SK-N-SH (cell line): ENCODE measurements around the gene GATA2.

Experiments
- CTCF ChIP-seq: fragments of 200-600 bp; sonication (generic); IDR thresholded peaks from 2 replicates; pipeline ENCODE4 v1.6.1; 2017; ENCODE audit warnings: antibody characterized with exemption, mild to moderate bottlenecking, moderate library complexity
- ELF1 ChIP-seq: IDR thresholded peaks from 2 replicates; pipeline ENCODE4 v1.4.0; 2012
- EP300 ChIP-seq, 2 experiments: IDR thresholded peaks; 2 replicates each; pipeline versions ENCODE4 v1.4.0 to v1.6.1; 2012; ENCODE audit warnings: borderline replicate concordance in 1 of 2, low read depth in 1 of 2, low read length in 1 of 2
- MAX ChIP-seq: IDR thresholded peaks from 2 replicates; pipeline ENCODE4 v1.4.0; 2012; ENCODE audit warnings: low read depth
- PBX3 ChIP-seq: IDR thresholded peaks from 2 replicates; pipeline ENCODE4; 2012
- REST ChIP-seq: IDR thresholded peaks from 2 replicates; pipeline ENCODE4 v1.6.1; 2012; ENCODE audit warnings: mild to moderate bottlenecking, low read depth, low read length, moderate library complexity
- TAF1 ChIP-seq: IDR thresholded peaks from 2 replicates; pipeline ENCODE4 v1.6.1; 2012; ENCODE audit warnings: low read depth, mild to moderate bottlenecking, low read length, moderate library complexity, borderline replicate concordance
- USF2 ChIP-seq: fragments of 150-350 bp; IDR thresholded peaks from 2 replicates; pipeline ENCODE4 v1.6.1; 2017; ENCODE audit warnings: antibody characterized with exemption, low read length, low read depth, borderline replicate concordance
- YY1 ChIP-seq: IDR thresholded peaks from 2 replicates; pipeline ENCODE4 v1.4.0; 2012; ENCODE audit warnings: low read depth, mild to moderate bottlenecking

GRCh38 chr3:128473737-128474136 lies 19.3 kb downstream of the GATA2 start:
- TF ChIP-seq MAX: no peak
- TF ChIP-seq USF2: no peak
- no peak for TF ChIP-seq CTCF
- no peak for TF ChIP-seq YY1
- no peak for TF ChIP-seq EP300 (IDR thresholded peaks at IDR 0.05; ENCODE audit: borderline replicate concordance in 1 of 2, low read depth in 1 of 2, low read length in 1 of 2)
- no peak for TF ChIP-seq TAF1
- no peak for TF ChIP-seq ELF1
- no peak for TF ChIP-seq REST
- no peak for TF ChIP-seq PBX3
